Endothelial cell (in vitro differentiated cells): ENCODE results near the gene ARFGEF2. TPM values are rescaled to one million over a fixed set of nuclear protein-coding genes. Genes with fewer than 3 reads are reported as not detected.
A peak's percentile ranks its signal among the peaks of the same experiment; 100 is the strongest.
"Not testable (repeated sequence)": the region's sequence is repeated elsewhere in the genome, so short reads cannot be mapped to it uniquely, and the experiment has no call there.

Source experiments
- DNase-seq: peaks from one replicate; pipeline ENCODE4 v3.0.0; 2021; ENCODE audit warnings: low spot score
- H3K27ac Mint-ChIP-seq: one replicate; pipeline ENCODE4 v1.8.0; 2021; ENCODE audit warnings: mixed read lengths, inconsistent platforms; ENCODE audit not compliant: unreplicated experiment
- H3K27me3 Mint-ChIP-seq: one replicate; pipeline ENCODE4 v1.8.0; 2021; ENCODE audit warnings: mild to moderate bottlenecking, moderate library complexity, mixed read lengths, inconsistent platforms; ENCODE audit not compliant: unreplicated experiment
- H3K36me3 Mint-ChIP-seq: one replicate; pipeline ENCODE4 v1.8.0; 2021; ENCODE audit warnings: mild to moderate bottlenecking, low read depth, mixed read lengths, inconsistent platforms; ENCODE audit not compliant: unreplicated experiment
- H3K4me1 Mint-ChIP-seq: one replicate; pipeline ENCODE4 v1.8.0; 2021; ENCODE audit warnings: mild to moderate bottlenecking, mixed read lengths, inconsistent platforms; ENCODE audit not compliant: unreplicated experiment
- H3K4me3 Mint-ChIP-seq: one replicate; pipeline ENCODE4 v1.8.0; 2021; ENCODE audit warnings: mild to moderate bottlenecking, mixed read lengths, inconsistent platforms; ENCODE audit not compliant: unreplicated experiment
- H3K9me3 Mint-ChIP-seq: one replicate; pipeline ENCODE4 v1.8.0; 2021; ENCODE audit warnings: mixed read lengths, inconsistent platforms; ENCODE audit not compliant: unreplicated experiment
- total RNA-seq: library from RNA; stranded (reverse); fragmentation: NEBNext Ultra II Directional; extraction: Animal tissue kit (Norgen Biotek cat#: 25700); gene quantifications from one replicate; pipeline ENCODE4 v1.2.1, GENCODE V29; 2021; ENCODE audit not compliant: unreplicated experiment
- TF ChIP-seq, protein P1 (sequence below): fragments of 200-600 bp; sonication (generic); IDR thresholded peaks from one replicate; pipeline ENCODE4 v1.5.0; 2021; ENCODE audit warnings: antibody characterized with exemption; ENCODE audit not compliant: unreplicated experiment

The ARFGEF2 gene
- total RNA-seq, 1 donor from 2014 or later = 20.3 TPM

- H3K9me3 Mint-ChIP-seq = no peaks in the 10 kb centered on the region
- H3K27me3 Mint-ChIP-seq = peaks cover 2% of the 10 kb centered on the region
- no peak overlapping the region for H3K4me3 Mint-ChIP-seq
- TF ChIP-seq, protein P1, sequence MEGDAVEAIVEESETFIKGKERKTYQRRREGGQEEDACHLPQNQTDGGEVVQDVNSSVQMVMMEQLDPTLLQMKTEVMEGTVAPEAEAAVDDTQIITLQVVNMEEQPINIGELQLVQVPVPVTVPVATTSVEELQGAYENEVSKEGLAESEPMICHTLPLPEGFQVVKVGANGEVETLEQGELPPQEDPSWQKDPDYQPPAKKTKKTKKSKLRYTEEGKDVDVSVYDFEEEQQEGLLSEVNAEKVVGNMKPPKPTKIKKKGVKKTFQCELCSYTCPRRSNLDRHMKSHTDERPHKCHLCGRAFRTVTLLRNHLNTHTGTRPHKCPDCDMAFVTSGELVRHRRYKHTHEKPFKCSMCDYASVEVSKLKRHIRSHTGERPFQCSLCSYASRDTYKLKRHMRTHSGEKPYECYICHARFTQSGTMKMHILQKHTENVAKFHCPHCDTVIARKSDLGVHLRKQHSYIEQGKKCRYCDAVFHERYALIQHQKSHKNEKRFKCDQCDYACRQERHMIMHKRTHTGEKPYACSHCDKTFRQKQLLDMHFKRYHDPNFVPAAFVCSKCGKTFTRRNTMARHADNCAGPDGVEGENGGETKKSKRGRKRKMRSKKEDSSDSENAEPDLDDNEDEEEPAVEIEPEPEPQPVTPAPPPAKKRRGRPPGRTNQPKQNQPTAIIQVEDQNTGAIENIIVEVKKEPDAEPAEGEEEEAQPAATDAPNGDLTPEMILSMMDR = no peak
- H3K36me3 Mint-ChIP-seq = peaks cover 9% of the 10 kb centered on the region
- no peak for DNase-seq
- H3K4me1 Mint-ChIP-seq = peaks cover 13% of the 10 kb centered on the region
- H3K27ac Mint-ChIP-seq = no peak overlapping the region
Observed at GRCh38 chr20:48932375-48932941, 10.9 kb downstream of the ARFGEF2 start.

DNA sequence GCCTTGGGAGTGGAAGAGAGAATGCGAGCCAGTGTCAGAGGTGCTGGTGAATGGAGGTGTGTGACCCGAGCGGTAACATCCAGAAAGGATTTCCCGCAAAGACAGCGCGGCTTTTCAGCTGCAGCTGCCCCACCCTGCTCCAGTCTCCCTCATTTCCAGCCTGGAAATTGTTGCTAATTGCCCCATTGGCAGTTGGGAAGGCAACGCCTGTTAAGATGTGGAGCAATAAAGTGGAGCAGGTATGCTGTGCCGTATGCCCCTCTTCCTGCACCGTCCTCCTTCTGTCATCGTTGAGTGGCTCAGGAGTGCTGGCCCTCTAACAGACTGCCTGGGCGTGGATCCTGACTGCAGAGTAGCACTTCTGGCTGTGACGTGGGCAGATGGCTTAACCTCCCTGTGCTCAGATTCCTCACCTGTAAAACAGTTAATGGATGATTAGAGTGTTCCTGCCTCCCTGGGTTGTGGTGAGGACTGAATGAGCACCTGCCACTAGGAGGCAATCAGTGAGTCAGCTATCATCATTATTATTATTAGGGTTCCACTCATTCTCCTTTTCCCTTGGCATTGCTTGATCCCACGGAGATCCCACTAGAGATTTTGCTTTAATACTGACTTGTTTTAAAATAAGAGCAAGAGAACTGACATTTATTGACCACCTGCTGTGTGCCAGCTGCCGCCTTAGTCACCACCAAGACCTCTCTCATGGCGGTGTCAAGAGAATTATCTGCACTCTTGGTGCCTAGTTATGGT lies 11.7 kb downstream of the ARFGEF2 start:
- peaks cover 13% of the 10 kb centered on the region for H3K4me1 Mint-ChIP-seq
- no peak for DNase-seq
- TF ChIP-seq, protein P1 = no peak
- no peak overlapping the region for H3K4me3 Mint-ChIP-seq
- peaks cover 9% of the 10 kb centered on the region for H3K36me3 Mint-ChIP-seq
- H3K9me3 Mint-ChIP-seq = no peaks in the 10 kb centered on the region
- peaks cover 2% of the 10 kb centered on the region for H3K27me3 Mint-ChIP-seq
- no peak overlapping the region for H3K27ac Mint-ChIP-seq

- H3K9me3 Mint-ChIP-seq = not testable (repeated sequence)
Observed at GRCh38 chr20:48934273-48934877, 12.9 kb downstream of the ARFGEF2 start.

DNA sequence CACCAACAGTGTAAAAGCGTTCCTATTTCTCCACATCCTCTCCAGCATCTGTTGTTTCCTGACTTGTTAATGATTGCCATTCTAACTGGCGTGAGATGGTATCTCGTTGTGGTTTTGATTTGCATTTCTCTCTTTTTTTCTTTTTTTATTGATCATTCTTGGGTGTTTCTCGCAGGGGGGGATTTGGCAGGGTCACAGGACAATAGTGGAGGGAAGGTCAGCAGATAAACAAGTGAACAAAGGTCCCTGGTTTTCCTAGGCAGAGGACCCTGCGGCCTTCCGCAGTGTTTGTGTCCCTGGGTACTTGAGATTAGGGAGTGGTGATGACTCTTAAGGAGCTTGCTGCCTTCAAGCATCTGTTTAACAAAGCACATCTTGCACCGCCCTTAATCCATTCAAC lies 13.5 kb downstream of the ARFGEF2 start:
- Mint-ChIP-seq H3K4me1 (peaks cover 13% of the 10 kb centered on the region), H3K27ac (peak overlapping the region; percentile 61)
- H3K36me3 Mint-ChIP-seq, H3K9me3 Mint-ChIP-seq, DNase-seq, H3K4me3 Mint-ChIP-seq, H3K27me3 Mint-ChIP-seq: not testable (repeated sequence)

More at GRCh38 chr20:48934273-48934877, 12.9 kb downstream of the ARFGEF2 start:
- H3K4me1 Mint-ChIP-seq = peaks cover 13% of the 10 kb centered on the region
- not testable (repeated sequence) for H3K36me3 Mint-ChIP-seq, DNase-seq, H3K27me3 Mint-ChIP-seq
- peak overlapping the region; percentile 43 for H3K4me3 Mint-ChIP-seq
- H3K27ac Mint-ChIP-seq = peak overlapping the region; percentile 28

DNA sequence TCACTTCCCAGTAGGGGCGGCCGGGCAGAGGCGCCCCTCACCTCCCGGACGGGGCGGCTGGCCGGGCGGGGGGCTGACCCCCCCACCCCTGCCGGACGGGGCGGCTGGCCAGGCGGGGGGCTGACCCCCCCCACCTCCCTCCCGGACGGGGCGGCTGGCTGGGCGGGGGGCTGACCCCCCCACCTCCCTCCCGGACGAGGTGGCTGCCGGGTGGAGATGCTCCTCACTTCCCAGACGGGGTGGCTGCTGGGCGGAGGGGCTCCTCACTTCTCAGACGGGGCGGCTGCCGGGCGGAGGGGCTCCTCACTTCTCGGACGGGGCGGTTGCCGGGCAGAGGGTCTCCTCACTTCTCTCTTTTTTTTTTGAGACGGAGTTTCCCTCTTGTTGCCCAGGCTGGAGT lies 14.7 kb downstream of the ARFGEF2 start:
- peaks cover 13% of the 10 kb centered on the region for H3K4me1 Mint-ChIP-seq
- DNase-seq, H3K27ac Mint-ChIP-seq, H3K36me3 Mint-ChIP-seq, H3K4me3 Mint-ChIP-seq, H3K9me3 Mint-ChIP-seq, H3K27me3 Mint-ChIP-seq: not testable (repeated sequence)

DNA sequence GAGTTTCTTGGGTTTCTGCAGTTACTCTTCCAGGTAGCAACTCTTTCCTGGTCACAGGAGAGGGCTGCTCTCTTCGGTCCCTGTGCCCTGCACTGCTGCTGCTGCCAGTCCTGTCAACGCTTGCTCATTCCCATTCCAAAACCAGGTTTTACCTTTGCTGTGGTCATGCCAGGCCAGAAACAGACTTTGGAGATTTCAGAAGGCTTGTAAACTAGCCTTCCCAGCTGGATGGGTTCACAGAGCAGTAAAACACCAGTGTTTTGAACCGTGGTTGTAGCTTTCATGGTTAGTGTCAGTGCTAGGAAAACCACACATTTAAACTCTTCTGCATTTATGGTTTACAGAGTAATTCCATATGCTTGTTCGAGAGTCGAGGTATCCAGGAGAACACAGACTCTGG lies 16.2 kb downstream of the ARFGEF2 start:
- H3K36me3 Mint-ChIP-seq = peaks cover 9% of the 10 kb centered on the region
- H3K4me3 Mint-ChIP-seq = no peak overlapping the region
- no peaks in the 10 kb centered on the region for H3K9me3 Mint-ChIP-seq
- H3K27me3 Mint-ChIP-seq = peaks cover 2% of the 10 kb centered on the region
- H3K27ac Mint-ChIP-seq = no peak overlapping the region
- DNase-seq = no peak
- TF ChIP-seq, protein P1 = no peak
- peaks cover 13% of the 10 kb centered on the region for H3K4me1 Mint-ChIP-seq
